Measurements from ENCODE around the gene TSACC.

Gene TSACC

GRCh38 chr1:156298852-156299357, 39.4 kb upstream of the TSACC start, which contains the start of gene VHLL:
Gene VHLL (minus strand): TSS chr1:156299307. CDS start chr1:156299189, 118 bp downstream.
- no peak within 1 kb of the TSS for H3K4me2 ChIP-seq (ENCODE audit: insufficient read depth, low read length)
- no peaks in the 10 kb centered on the region for H4K20me1 ChIP-seq (ENCODE audit: insufficient read depth, low read length)
- H2AFZ ChIP-seq (ENCODE audit: low read depth, low read length), result no peak within 1 kb of the TSS
- no peaks in the 10 kb centered on the region for H3K9me3 ChIP-seq (ENCODE audit: insufficient read depth, low read length, severe bottlenecking)
- H3K4me1 ChIP-seq (ENCODE audit: insufficient read depth, low read length), result peaks cover 17% of the 10 kb centered on the region
- ATAC-seq (ENCODE audit: insufficient read depth, low read depth), result no peak
- no peak within 1 kb of the TSS for H3K4me3 ChIP-seq (ENCODE audit: low read depth in 1 of 2, low read length in 2 of 2)
- no peak within 1 kb of the TSS for H3K9ac ChIP-seq (ENCODE audit: low read depth, low read length)
- DNase-seq, result no peak
- no peak within 1 kb of the TSS for H3K27ac ChIP-seq (ENCODE audit: low read length)
- peaks cover 3% of the 10 kb centered on the region; the same call in 1 of the 2 replicates for H3K36me3 ChIP-seq (ENCODE audit: insufficient read depth, low read length)
- H3K27me3 ChIP-seq (ENCODE audit: insufficient read depth, low read length, poor library complexity), result no peaks in the 10 kb centered on the region
- TF ChIP-seq CTCF (IDR thresholded peaks at IDR 0.05; ENCODE audit: borderline replicate concordance, extremely low read depth, low read length, poor library complexity, severe bottlenecking) (no peak), EZH2 (IDR thresholded peaks at IDR 0.05; ENCODE audit: borderline replicate concordance, low read depth, low read length, severe bottlenecking) (no peak)
- peaks cover 9% of the 10 kb centered on the region for H3K79me2 ChIP-seq (ENCODE audit: insufficient read depth, low read length)

- Histone ChIP-seq H2AFZ (ENCODE audit: low read depth, low read length) (no peak overlapping the region), H3K27me3 (ENCODE audit: insufficient read depth, low read length, poor library complexity) (no peaks in the 10 kb centered on the region), H3K27ac (ENCODE audit: low read length) (no peak overlapping the region), H3K4me1 (ENCODE audit: insufficient read depth, low read length) (no peaks in the 10 kb centered on the region), H3K9me3 (ENCODE audit: insufficient read depth, low read length, severe bottlenecking) (no peaks in the 10 kb centered on the region), H3K79me2 (ENCODE audit: insufficient read depth, low read length) (no peaks in the 10 kb centered on the region), H3K4me3 (ENCODE audit: low read depth in 1 of 2, low read length in 2 of 2) (no peak overlapping the region), H4K20me1 (ENCODE audit: insufficient read depth, low read length) (no peaks in the 10 kb centered on the region), H3K36me3 (ENCODE audit: insufficient read depth, low read length) (peaks cover 23% of the 10 kb centered on the region), H3K4me2 (ENCODE audit: insufficient read depth, low read length) (no peak overlapping the region), H3K9ac (ENCODE audit: low read depth, low read length) (no peak overlapping the region)
- ATAC-seq (ENCODE audit: insufficient read depth, low read depth), result no peak
- TF ChIP-seq CTCF (IDR thresholded peaks at IDR 0.05; ENCODE audit: borderline replicate concordance, extremely low read depth, low read length, poor library complexity, severe bottlenecking), result no peak
- TF ChIP-seq EZH2 (IDR thresholded peaks at IDR 0.05; ENCODE audit: borderline replicate concordance, low read depth, low read length, severe bottlenecking), result no peak
- DNase-seq, result no peak
Observed at GRCh38 chr1:156303241-156303640, 35.1 kb upstream of the TSACC start.

GRCh38 chr1:156305215-156305614, 33.1 kb upstream of the TSACC start:
- peaks cover 43% of the 10 kb centered on the region for H3K36me3 ChIP-seq (ENCODE audit: insufficient read depth, low read length)

More at GRCh38 chr1:156305215-156305614, 33.1 kb upstream of the TSACC start:
- no peak overlapping the region for H2AFZ ChIP-seq (ENCODE audit: low read depth, low read length)
- no peak for ATAC-seq (ENCODE audit: insufficient read depth, low read depth)
- no peaks in the 10 kb centered on the region for H3K4me1 ChIP-seq (ENCODE audit: insufficient read depth, low read length)
- H3K4me3 ChIP-seq (ENCODE audit: low read depth in 1 of 2, low read length in 2 of 2), result no peak overlapping the region
- no peak overlapping the region for H3K27ac ChIP-seq (ENCODE audit: low read length)
- DNase-seq, result no peak
- TF ChIP-seq EZH2 (IDR thresholded peaks at IDR 0.05; ENCODE audit: borderline replicate concordance, low read depth, low read length, severe bottlenecking) (no peak), CTCF (IDR thresholded peaks at IDR 0.05; ENCODE audit: borderline replicate concordance, extremely low read depth, low read length, poor library complexity, severe bottlenecking) (no peak)
- no peaks in the 10 kb centered on the region for H3K27me3 ChIP-seq (ENCODE audit: insufficient read depth, low read length, poor library complexity)
- no peak overlapping the region for H3K4me2 ChIP-seq (ENCODE audit: insufficient read depth, low read length)
- H3K9me3 ChIP-seq (ENCODE audit: insufficient read depth, low read length, severe bottlenecking), result no peaks in the 10 kb centered on the region
- no peaks in the 10 kb centered on the region for H3K79me2 ChIP-seq (ENCODE audit: insufficient read depth, low read length)
- H4K20me1 ChIP-seq (ENCODE audit: insufficient read depth, low read length), result no peaks in the 10 kb centered on the region
- no peak overlapping the region for H3K9ac ChIP-seq (ENCODE audit: low read depth, low read length)

All from DND-41 (cell line).